ENCODE results near the gene LGALS14. TPM values are rescaled to one million over a fixed set of nuclear protein-coding genes. Genes with fewer than 3 reads are reported as not detected.
"Not testable (repeated sequence)": the region's sequence is repeated elsewhere in the genome, so short reads cannot be mapped to it uniquely, and the experiment has no call there.

LGALS14 gene
- total RNA-seq, 2 donors from 2014 or later: not detected

GRCh38 chr19:39681416-39681815 is 22.9 kb upstream of the LGALS14 start:
- no peak for DNase-seq
- no peak overlapping the region for H3K27ac ChIP-seq
- no peaks in the 10 kb centered on the region for H3K36me3 ChIP-seq (replicated peaks in 1 of 2; ENCODE audit: insufficient read depth in 1 of 2, low read depth in 2 of 2)
- ATAC-seq: no peak
- 95 to 100% methylated on average over 4 to 5 of the region's 5 CpGs for WGBS, 2 donors
- no peaks in the 10 kb centered on the region for H3K27me3 ChIP-seq
- TF ChIP-seq CTCF (IDR thresholded peaks at IDR 0.05): no peak
- no peak for TF ChIP-seq POLR2A (IDR thresholded peaks at IDR 0.05)
- no peaks in the 10 kb centered on the region for H3K9me3 ChIP-seq
- H3K4me3 ChIP-seq: no peak overlapping the region
- intact Hi-C loops (cut with DNase I): no loop called here
- H3K4me1 ChIP-seq: peaks cover 13% of the 10 kb centered on the region

GRCh38 chr19:39684267-39684666 is 20.0 kb upstream of the LGALS14 start:
- no peak for TF ChIP-seq CTCF (IDR thresholded peaks at IDR 0.05)
- no peak for TF ChIP-seq POLR2A (IDR thresholded peaks at IDR 0.05)
- H3K36me3 ChIP-seq (replicated peaks in 1 of 2; ENCODE audit: insufficient read depth in 1 of 2, low read depth in 2 of 2): no peaks in the 10 kb centered on the region
- ATAC-seq (no peak), DNase-seq (no peak)
- no peaks in the 10 kb centered on the region for H3K27me3 ChIP-seq
- H3K4me3 ChIP-seq: no peak overlapping the region
- WGBS, 2 donors: 70 to 75% methylated on average over 5 of the region's 5 CpGs
- H3K27ac ChIP-seq: no peak overlapping the region
- H3K4me1 ChIP-seq: no peaks in the 10 kb centered on the region
- H3K9me3 ChIP-seq: no peaks in the 10 kb centered on the region
- intact Hi-C loops (cut with DNase I): no loop called here

GRCh38 chr19:39686739-39687138 is 17.5 kb upstream of the LGALS14 start:
- intact Hi-C loops (cut with DNase I): no loop called here
- no peak for ATAC-seq

GRCh38 chr19:39688637-39689036 is 15.6 kb upstream of the LGALS14 start:
- H3K4me1 ChIP-seq; H3K4me3 ChIP-seq; ATAC-seq; H3K36me3 ChIP-seq (replicated peaks in 1 of 2; ENCODE audit: insufficient read depth in 1 of 2, low read depth in 2 of 2); intact Hi-C loops (cut with DNase I); H3K27ac ChIP-seq; H3K9me3 ChIP-seq; DNase-seq; H3K27me3 ChIP-seq: not testable (repeated sequence)
- whole genome bisulfite sequencing, 2 donors: 66 to 72% methylated on average over 4 of the region's 4 CpGs

More at GRCh38 chr19:39686739-39687138, 17.5 kb upstream of the LGALS14 start:
- Histone ChIP-seq H3K27me3 (no peaks in the 10 kb centered on the region), H3K4me3 (no peak overlapping the region), H3K36me3 (replicated peaks in 1 of 2; ENCODE audit: insufficient read depth in 1 of 2, low read depth in 2 of 2) (no peaks in the 10 kb centered on the region), H3K27ac (no peak overlapping the region), H3K9me3 (no peaks in the 10 kb centered on the region), H3K4me1 (no peaks in the 10 kb centered on the region)
- no peak for DNase-seq
- TF ChIP-seq CTCF (IDR thresholded peaks at IDR 0.05): no peak
- WGBS, 2 donors: 65 to 70% methylated on average over 3 of the region's 3 CpGs

GRCh38 chr19:39692166-39692565 is 12.1 kb upstream of the LGALS14 start:
- Histone ChIP-seq H3K4me3 (no peak overlapping the region), H3K27me3 (no peaks in the 10 kb centered on the region), H3K36me3 (replicated peaks in 1 of 2; ENCODE audit: insufficient read depth in 1 of 2, low read depth in 2 of 2) (no peaks in the 10 kb centered on the region), H3K4me1 (no peaks in the 10 kb centered on the region), H3K9me3 (no peaks in the 10 kb centered on the region), H3K27ac (no peak overlapping the region)
- ATAC-seq (no peak), DNase-seq (peak in 3 of 4 donors; percentile 33 to 58 (median 57))
- TF ChIP-seq POLR2A (IDR thresholded peaks at IDR 0.05): no peak
- no peak for TF ChIP-seq CTCF (IDR thresholded peaks at IDR 0.05)
- 55 to 75% methylated on average over 2 to 3 of the region's 3 CpGs for WGBS, 2 donors
- intact Hi-C loops (cut with DNase I): no loop called here

Measured in body of pancreas (tissue), 4 donors.